Measurements from ENCODE around the gene KRT76. TPM values are rescaled to one million over a fixed set of nuclear protein-coding genes. Genes with fewer than 3 reads are reported as not detected.

Gene KRT76
- total RNA-seq, 1 experiment from 2014 or later: not detected

DNA sequence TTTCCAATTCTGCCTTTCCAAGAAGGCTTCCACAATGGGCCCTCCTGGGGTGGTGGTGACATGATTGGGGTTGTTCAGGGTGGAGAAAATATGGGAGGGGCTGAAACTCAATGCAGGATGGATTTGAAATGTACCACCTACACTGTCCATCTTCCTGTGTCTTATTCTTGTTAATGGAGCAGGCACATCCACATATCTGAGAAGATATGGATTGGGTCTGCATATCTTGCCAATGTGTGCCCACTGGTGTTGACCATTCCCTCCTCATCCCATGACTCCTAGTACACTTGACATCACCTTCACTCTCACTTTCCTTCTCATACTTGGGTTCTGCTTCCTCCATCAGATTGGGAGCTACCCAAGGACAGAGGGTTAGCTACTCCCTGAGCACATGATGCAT lies 7.2 kb downstream of the KRT76 start:
- Histone ChIP-seq H3K27me3 (ENCODE audit: insufficient read depth, low read length) (no peaks in the 10 kb centered on the region), H3K14ac (ENCODE audit: insufficient read depth, low read length) (no peak overlapping the region), H3T11ph (ENCODE audit: low read length) (no peak overlapping the region), H4K8ac (replicated peaks; ENCODE audit: insufficient read length, low read depth, low read length) (no peak overlapping the region), H3K4me2 (ENCODE audit: insufficient read depth, insufficient read length, low read length) (no peak overlapping the region), H3K56ac (ENCODE audit: insufficient read length, low read depth, low read length) (no peak overlapping the region), H3K23ac (ENCODE audit: insufficient read length, low read depth, low read length) (no peak overlapping the region), H3K79me1 (ENCODE audit: insufficient read depth, low read depth, low read length, poor library complexity, severe bottlenecking) (no peaks in the 10 kb centered on the region), H3K27ac (ENCODE audit: insufficient read length, low read depth, low read length) (no peak overlapping the region), H2BK20ac (ENCODE audit: low read depth, low read length, poor library complexity, severe bottlenecking) (no peak overlapping the region), H2AFZ (ENCODE audit: low read length) (no peak overlapping the region), H4K5ac (ENCODE audit: insufficient read length, low read depth, low read length) (no peak overlapping the region), H2BK15ac (ENCODE audit: low read depth, low read length) (no peak overlapping the region), H2BK12ac (ENCODE audit: insufficient read length, low read depth, low read length) (no peak overlapping the region), H3K9me3 (ENCODE audit: control insufficient read depth, low read depth, low read length) (no peaks in the 10 kb centered on the region), H3K9ac (ENCODE audit: extremely low read depth, insufficient read length, low read length) (no peak overlapping the region), H3K4me1 (ENCODE audit: insufficient read depth, low read length) (no peaks in the 10 kb centered on the region), H2BK5ac (ENCODE audit: insufficient read length, low read length) (no peak overlapping the region), H2AK5ac (ENCODE audit: insufficient read length, low read length) (no peak overlapping the region), H3K79me2 (ENCODE audit: insufficient read depth, low read length) (no peaks in the 10 kb centered on the region), H3K23me2 (ENCODE audit: insufficient read length, low read depth, low read length, poor library complexity, severe bottlenecking) (no peaks in the 10 kb centered on the region), H4K20me1 (ENCODE audit: control insufficient read depth, insufficient read depth, insufficient read length) (no peaks in the 10 kb centered on the region), H3K18ac (ENCODE audit: insufficient read length, low read depth, low read length) (no peak overlapping the region), H3K4ac (ENCODE audit: low read depth, low read length) (no peak overlapping the region), H4K91ac (ENCODE audit: insufficient read length, low read depth, low read length) (no peak overlapping the region), H2BK120ac (ENCODE audit: low read depth, low read length, poor library complexity, severe bottlenecking) (no peak overlapping the region)
- peaks cover 20% of the 10 kb centered on the region for H3K27me3 Mint-ChIP-seq (ENCODE audit: low read depth)
- no peak overlapping the region for H3K27ac Mint-ChIP-seq
- H3K9me3 Mint-ChIP-seq: no peaks in the 10 kb centered on the region; a peak in 1 of 5 replicates
- H3K4me3 Mint-ChIP-seq: no peak overlapping the region
- H3K4me1 Mint-ChIP-seq: no peaks in the 10 kb centered on the region
- no peaks in the 10 kb centered on the region for H3K36me3 Mint-ChIP-seq (ENCODE audit: insufficient read depth in 1 of 3, low read depth in 3 of 3)
- no peak for TF ChIP-seq CTCF (conservative IDR thresholded peaks at IDR 0.05)
- DNase-seq: no peak

Data from H9 (cell line).